ENCODE results near the gene PARD3B. TPM values are rescaled to one million over a fixed set of nuclear protein-coding genes. Genes with fewer than 3 reads are reported as not detected.

Gene PARD3B
- polyA plus RNA-seq, 3 donors = not detected

DNA sequence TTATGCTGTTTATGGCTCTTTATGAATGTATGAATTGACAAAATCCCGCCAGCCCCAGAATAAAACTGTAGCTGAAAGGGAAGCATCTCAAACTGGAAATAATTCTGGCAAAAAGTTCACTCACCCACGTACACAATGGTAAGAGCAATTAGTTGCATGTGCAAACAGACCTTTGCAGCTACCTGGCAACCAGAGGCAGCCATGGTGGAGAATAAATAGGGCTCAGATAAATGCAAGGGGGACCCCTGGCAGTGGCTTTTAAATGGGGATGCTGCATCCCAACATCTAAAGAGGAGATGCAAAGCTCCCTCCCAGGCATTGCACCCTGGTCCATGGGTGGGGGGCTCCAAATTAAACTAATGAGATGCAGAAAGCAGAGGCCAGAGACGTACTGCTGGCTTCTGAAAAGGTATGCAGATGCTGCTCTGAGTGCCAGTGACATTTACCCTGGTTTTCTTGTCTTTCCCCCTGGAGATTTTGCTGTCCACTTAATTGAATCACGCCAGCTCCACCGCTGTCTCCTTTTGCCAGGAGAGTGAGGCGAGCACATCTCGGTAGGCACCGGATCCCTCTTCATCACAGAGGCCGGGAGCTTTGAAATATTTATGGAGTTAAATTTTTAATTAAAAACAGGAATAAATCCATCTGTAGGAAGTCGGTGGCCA is 1010.4 kb downstream of the PARD3B start:
- no peak overlapping the region for H3K4me3 Mint-ChIP-seq
- H3K4me3 ChIP-seq (replicated peaks in 1 of 3; ENCODE audit: low read depth in 2 of 3, low read length in 3 of 3) = no peak overlapping the region
- WGBS (ENCODE audit: insufficient coverage) = 82% methylated on average over 2 of the region's 10 CpGs
- H3K27ac Mint-ChIP-seq = no peak overlapping the region
- H3K9me3 ChIP-seq (replicated peaks in 1 of 2; ENCODE audit: control insufficient read depth in 1 of 2, insufficient read depth in 1 of 2, low read length in 2 of 2) = no peaks in the 10 kb centered on the region
- no peak overlapping the region for H2AFZ ChIP-seq (ENCODE audit: insufficient read depth, low read depth, low read length, poor library complexity, severe bottlenecking)
- no peak overlapping the region for H3K27ac ChIP-seq (ENCODE audit: low read depth in 1 of 2, low read length in 2 of 2)
- no peaks in the 10 kb centered on the region for H3K36me3 Mint-ChIP-seq
- H3K27me3 Mint-ChIP-seq (ENCODE audit: low read depth in 3 of 3) = peaks cover 0 to 6% (median 5%) of the 10 kb centered on the region in 3 donors
- H3K9me3 Mint-ChIP-seq = peaks cover 0 to 4% (median 0%) of the 10 kb centered on the region in 7 donors
- H3K4me2 ChIP-seq (replicated peaks; ENCODE audit: extremely low read depth, low read length, poor library complexity, severe bottlenecking) = no peak overlapping the region
- peaks cover under 1% of the 10 kb centered on the region for H3K4me1 Mint-ChIP-seq
- H4K20me1 ChIP-seq (ENCODE audit: insufficient read depth, low read length) = no peaks in the 10 kb centered on the region
- H3K79me2 ChIP-seq (ENCODE audit: insufficient read depth, low read length) = no peaks in the 10 kb centered on the region
- TF ChIP-seq, protein P1, sequence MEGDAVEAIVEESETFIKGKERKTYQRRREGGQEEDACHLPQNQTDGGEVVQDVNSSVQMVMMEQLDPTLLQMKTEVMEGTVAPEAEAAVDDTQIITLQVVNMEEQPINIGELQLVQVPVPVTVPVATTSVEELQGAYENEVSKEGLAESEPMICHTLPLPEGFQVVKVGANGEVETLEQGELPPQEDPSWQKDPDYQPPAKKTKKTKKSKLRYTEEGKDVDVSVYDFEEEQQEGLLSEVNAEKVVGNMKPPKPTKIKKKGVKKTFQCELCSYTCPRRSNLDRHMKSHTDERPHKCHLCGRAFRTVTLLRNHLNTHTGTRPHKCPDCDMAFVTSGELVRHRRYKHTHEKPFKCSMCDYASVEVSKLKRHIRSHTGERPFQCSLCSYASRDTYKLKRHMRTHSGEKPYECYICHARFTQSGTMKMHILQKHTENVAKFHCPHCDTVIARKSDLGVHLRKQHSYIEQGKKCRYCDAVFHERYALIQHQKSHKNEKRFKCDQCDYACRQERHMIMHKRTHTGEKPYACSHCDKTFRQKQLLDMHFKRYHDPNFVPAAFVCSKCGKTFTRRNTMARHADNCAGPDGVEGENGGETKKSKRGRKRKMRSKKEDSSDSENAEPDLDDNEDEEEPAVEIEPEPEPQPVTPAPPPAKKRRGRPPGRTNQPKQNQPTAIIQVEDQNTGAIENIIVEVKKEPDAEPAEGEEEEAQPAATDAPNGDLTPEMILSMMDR (IDR thresholded peaks at IDR 0.05) = no peak
- DNase-seq = no peak
- H3K27me3 ChIP-seq (ENCODE audit: control insufficient read depth in 2 of 2, insufficient read depth in 2 of 2, low read length in 2 of 2) = no peaks in the 10 kb centered on the region
- intact Hi-C loops (cut with micrococcal nuclease) = no loop called here
- H3K4me1 ChIP-seq (ENCODE audit: control insufficient read depth in 1 of 2, insufficient read depth in 2 of 2, low read length in 2 of 2) = peaks cover under 1 to 2% of the 10 kb centered on the region in 2 donors
- no peaks in the 10 kb centered on the region for H3K36me3 ChIP-seq (replicated peaks in 1 of 2; ENCODE audit: control insufficient read depth in 1 of 2, insufficient read depth in 2 of 2, low read length in 2 of 2)
- no peak overlapping the region for H3K9ac ChIP-seq (ENCODE audit: insufficient read depth, low read length, poor library complexity, severe bottlenecking)

DNA sequence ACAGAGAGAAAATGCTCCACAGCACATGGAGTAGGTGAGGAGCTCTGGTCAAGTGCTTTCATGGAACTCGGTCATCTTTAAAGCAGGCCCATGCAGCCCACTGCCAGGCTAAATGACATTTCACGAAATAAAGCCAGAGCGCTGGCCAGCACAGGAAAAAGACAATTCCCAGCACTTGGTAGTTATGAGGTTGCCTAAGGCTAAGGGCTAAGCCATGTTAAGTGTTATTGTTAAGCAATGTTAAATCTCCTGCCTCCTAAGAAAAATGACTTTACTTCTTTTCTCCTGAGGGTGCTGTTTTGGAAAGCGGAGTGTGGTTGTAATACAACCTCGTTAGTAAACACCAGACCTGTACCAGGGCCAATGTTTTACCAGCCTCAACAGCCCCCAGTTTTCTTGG is 1011.1 kb downstream of the PARD3B start:
- peaks cover 7% of the 10 kb centered on the region for H3K4me1 Mint-ChIP-seq
- 93% methylated on average over 3 of the region's 5 CpGs for WGBS (ENCODE audit: insufficient coverage)
- peaks cover 0 to 6% (median 5%) of the 10 kb centered on the region in 3 donors for H3K27me3 Mint-ChIP-seq (ENCODE audit: low read depth in 3 of 3)

More for the DNA sequence above, 1011.1 kb downstream of the PARD3B start:
- Mint-ChIP-seq H3K9me3 (peaks cover 0 to 4% (median 0%) of the 10 kb centered on the region in 7 donors), H3K27ac (no peak overlapping the region), H3K4me3 (no peak overlapping the region), H3K36me3 (no peaks in the 10 kb centered on the region)
- no peak for DNase-seq
- Histone ChIP-seq H2AFZ (ENCODE audit: insufficient read depth, low read depth, low read length, poor library complexity, severe bottlenecking) (no peak overlapping the region), H3K4me1 (ENCODE audit: control insufficient read depth in 1 of 2, insufficient read depth in 2 of 2, low read length in 2 of 2) (peaks cover 7 to 8% of the 10 kb centered on the region in 2 donors), H3K36me3 (replicated peaks in 1 of 2; ENCODE audit: control insufficient read depth in 1 of 2, insufficient read depth in 2 of 2, low read length in 2 of 2) (no peaks in the 10 kb centered on the region), H3K9ac (ENCODE audit: insufficient read depth, low read length, poor library complexity, severe bottlenecking) (no peak overlapping the region), H3K4me2 (replicated peaks; ENCODE audit: extremely low read depth, low read length, poor library complexity, severe bottlenecking) (no peak overlapping the region), H3K4me3 (replicated peaks in 1 of 3; ENCODE audit: low read depth in 2 of 3, low read length in 3 of 3) (no peak overlapping the region), H3K9me3 (replicated peaks in 1 of 2; ENCODE audit: control insufficient read depth in 1 of 2, insufficient read depth in 1 of 2, low read length in 2 of 2) (no peaks in the 10 kb centered on the region), H3K79me2 (ENCODE audit: insufficient read depth, low read length) (no peaks in the 10 kb centered on the region), H3K27ac (ENCODE audit: low read depth in 1 of 2, low read length in 2 of 2) (no peak overlapping the region), H3K27me3 (ENCODE audit: control insufficient read depth in 2 of 2, insufficient read depth in 2 of 2, low read length in 2 of 2) (no peaks in the 10 kb centered on the region), H4K20me1 (ENCODE audit: insufficient read depth, low read length) (no peaks in the 10 kb centered on the region)
- intact Hi-C loops (cut with micrococcal nuclease) = no loop called here
- TF ChIP-seq, protein P1 (IDR thresholded peaks at IDR 0.05) = no peak

All from CD14-positive monocyte (primary cell).